Mucosa of descending colon (tissue), 3 donors: ENCODE results near the gene PDE3B. TPM values are rescaled to one million over a fixed set of nuclear protein-coding genes. Genes with fewer than 3 reads are reported as not detected.
A peak's percentile ranks its signal among the peaks of the same experiment; 100 is the strongest.
"Not testable (repeated sequence)": the region's sequence is repeated elsewhere in the genome, so short reads cannot be mapped to it uniquely, and the experiment has no call there.

Experiments used
- ATAC-seq: fragments of 200-7000 bp; cut with Tn5 transposase; one replicate; pipeline ENCODE4 v1.9.1; 2020; ENCODE audit warnings: mild to moderate bottlenecking, moderate library complexity
- DNase-seq, 3 donors: peaks; one replicate each; pipeline ENCODE4 v3.0.0-alpha.2; 2020
- H3K36me3 ChIP-seq: fragments of 200-600 bp; one replicate; pipeline ENCODE4 v1.8.0; 2021; ENCODE audit warnings: low read depth, mild to moderate bottlenecking
- H3K4me1 ChIP-seq: fragments of 200-600 bp; one replicate; pipeline ENCODE4 v1.8.0; 2021; ENCODE audit warnings: low read depth, mild to moderate bottlenecking
- H3K4me3 ChIP-seq: fragments of 200-600 bp; one replicate; pipeline ENCODE4 v1.8.0; 2021; ENCODE audit warnings: mild to moderate bottlenecking
- H3K9me3 ChIP-seq: fragments of 200-600 bp; one replicate; pipeline ENCODE4 v1.8.0; 2021; ENCODE audit warnings: mild to moderate bottlenecking
- CTCF ChIP-seq: fragments of 200-600 bp; IDR thresholded peaks from one replicate; pipeline ENCODE4 v1.8.0; 2022; ENCODE audit warnings: antibody characterized with exemption, mild to moderate bottlenecking
- intact Hi-C, 2 donors: fragments of 100-400 bp; cut with DNase I in 1 of 2; cut with micrococcal nuclease in 1 of 2; formaldehyde crosslinking; loops; one replicate each; pipeline versions ENCODE4 v1.11.0 to v1.11.1; 2022; cut with DNase I, micrococcal nuclease
- total RNA-seq, 3 donors: library from RNA; stranded (reverse); fragmentation: NEBNext Ultra II Directional in 2 of 3; extraction: Animal tissue kit (Norgen Biotek cat#: 25700) in 2 of 3; gene quantifications; one replicate each; pipeline versions ENCODE4 v1.2.1 to v1.2.4, GENCODE V29; 2021 to 2023
- donor health status: DM: no; HTN: no; CAD: no; lungs with moderate emphysema.
- donor health status: DM: no; HTN: no; CAD: no.
- donor health status: DM: no; HTN: yes; CAD: no.

The PDE3B gene
- total RNA-seq, 3 donors from 2014 or later, result 22.4 to 47.0 (median 25.9) TPM

GRCh38 chr11:14623036-14623435 lies 20.6 kb upstream of the PDE3B start:
- H3K36me3 ChIP-seq, result no peaks in the 10 kb centered on the region
- peaks cover 14% of the 10 kb centered on the region for H3K4me1 ChIP-seq
- H3K4me3 ChIP-seq, result no peak overlapping the region
- H3K9me3 ChIP-seq, result no peaks in the 10 kb centered on the region
- ATAC-seq, result no peak
- intact Hi-C loops, result no loop called here
- no peak for TF ChIP-seq CTCF
- DNase-seq, result no peak

GRCh38 chr11:14625586-14626205 lies 17.9 kb upstream of the PDE3B start:
- Histone ChIP-seq H3K4me3 (no peak overlapping the region), H3K4me1 (peaks cover 14% of the 10 kb centered on the region), H3K36me3 (no peaks in the 10 kb centered on the region), H3K9me3 (no peaks in the 10 kb centered on the region)
- ATAC-seq (no peak), DNase-seq (no peak)
- intact Hi-C loops, result no loop called here
- no peak for TF ChIP-seq CTCF

GRCh38 chr11:14626650-14627049 lies 17.0 kb upstream of the PDE3B start:
- H3K4me1 ChIP-seq, result peaks cover 14% of the 10 kb centered on the region
- intact Hi-C loops, result no loop called here
- DNase-seq (no peak), ATAC-seq (peak; percentile 45)
- no peaks in the 10 kb centered on the region for H3K9me3 ChIP-seq
- H3K36me3 ChIP-seq, result no peaks in the 10 kb centered on the region
- TF ChIP-seq CTCF, result no peak
- no peak overlapping the region for H3K4me3 ChIP-seq

GRCh38 chr11:14633506-14634224 lies 9.9 kb upstream of the PDE3B start:
- DNase-seq (peak; percentile 79 to 83 (median 80)), ATAC-seq (peak; percentile 38)
- H3K36me3 ChIP-seq, intact Hi-C loops, H3K9me3 ChIP-seq, H3K4me3 ChIP-seq: not testable (repeated sequence)
- peaks cover 14% of the 10 kb centered on the region for H3K4me1 ChIP-seq

GRCh38 chr11:14634813-14635212 lies 8.8 kb upstream of the PDE3B start:
- peaks cover 14% of the 10 kb centered on the region for H3K4me1 ChIP-seq
- no peaks in the 10 kb centered on the region for H3K36me3 ChIP-seq
- no peaks in the 10 kb centered on the region for H3K9me3 ChIP-seq
- no peak for DNase-seq
- no peak overlapping the region for H3K4me3 ChIP-seq
- no peak for TF ChIP-seq CTCF
- ATAC-seq, result peak; percentile 92
- intact Hi-C loops, result no loop called here

GRCh38 chr11:14635546-14635945 lies 8.1 kb upstream of the PDE3B start:
- ATAC-seq (no peak), DNase-seq (no peak)
- intact Hi-C loops, result no loop called here
- H3K9me3 ChIP-seq, result no peaks in the 10 kb centered on the region
- no peak for TF ChIP-seq CTCF
- H3K4me1 ChIP-seq, result peaks cover 14% of the 10 kb centered on the region
- no peaks in the 10 kb centered on the region for H3K36me3 ChIP-seq
- H3K4me3 ChIP-seq, result no peak overlapping the region
